Measurements from ENCODE around the gene C1GALT1.

DNA sequence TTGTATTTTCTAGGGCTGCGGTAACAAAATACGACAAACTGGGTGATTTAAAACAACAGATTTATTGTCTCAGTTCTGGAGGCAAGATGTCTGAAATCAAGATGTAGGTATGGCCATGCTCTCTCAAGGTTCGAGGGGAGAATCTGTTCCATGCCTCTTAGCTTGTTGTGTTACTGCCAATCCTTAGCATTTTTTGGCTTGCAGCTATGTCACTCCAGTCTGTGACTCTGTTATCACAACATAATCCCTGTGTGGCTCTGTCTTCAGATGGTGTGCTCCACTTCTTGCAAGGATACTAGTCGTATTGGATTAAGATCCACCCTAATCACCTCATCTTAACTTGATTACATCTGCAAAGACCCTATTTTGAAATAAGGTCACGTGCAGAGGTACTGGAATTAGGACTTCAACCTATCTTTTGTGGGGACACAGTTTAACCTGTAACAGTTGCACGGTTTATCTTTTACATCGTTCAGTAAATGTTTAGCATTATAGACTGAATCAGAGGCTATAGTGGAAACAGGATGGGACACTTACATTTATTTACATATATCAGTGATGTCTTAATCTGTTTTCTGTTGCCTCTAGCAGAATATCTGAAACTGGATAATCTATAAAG is 3.1 kb downstream of the C1GALT1 start:
- TF ChIP-seq, protein P1, sequence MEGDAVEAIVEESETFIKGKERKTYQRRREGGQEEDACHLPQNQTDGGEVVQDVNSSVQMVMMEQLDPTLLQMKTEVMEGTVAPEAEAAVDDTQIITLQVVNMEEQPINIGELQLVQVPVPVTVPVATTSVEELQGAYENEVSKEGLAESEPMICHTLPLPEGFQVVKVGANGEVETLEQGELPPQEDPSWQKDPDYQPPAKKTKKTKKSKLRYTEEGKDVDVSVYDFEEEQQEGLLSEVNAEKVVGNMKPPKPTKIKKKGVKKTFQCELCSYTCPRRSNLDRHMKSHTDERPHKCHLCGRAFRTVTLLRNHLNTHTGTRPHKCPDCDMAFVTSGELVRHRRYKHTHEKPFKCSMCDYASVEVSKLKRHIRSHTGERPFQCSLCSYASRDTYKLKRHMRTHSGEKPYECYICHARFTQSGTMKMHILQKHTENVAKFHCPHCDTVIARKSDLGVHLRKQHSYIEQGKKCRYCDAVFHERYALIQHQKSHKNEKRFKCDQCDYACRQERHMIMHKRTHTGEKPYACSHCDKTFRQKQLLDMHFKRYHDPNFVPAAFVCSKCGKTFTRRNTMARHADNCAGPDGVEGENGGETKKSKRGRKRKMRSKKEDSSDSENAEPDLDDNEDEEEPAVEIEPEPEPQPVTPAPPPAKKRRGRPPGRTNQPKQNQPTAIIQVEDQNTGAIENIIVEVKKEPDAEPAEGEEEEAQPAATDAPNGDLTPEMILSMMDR (IDR thresholded peaks at IDR 0.05; ENCODE audit: low read length) = no peak
- TF ChIP-seq EZH2phosphoT487 (IDR thresholded peaks at IDR 0.05; ENCODE audit: low read length) (no peak), EZH2 (optimal IDR thresholded peaks at IDR 0.05; ENCODE audit: low read depth, low read length) (no peak)
